Measurements from ENCODE around the gene ATF7IP2.

DNA sequence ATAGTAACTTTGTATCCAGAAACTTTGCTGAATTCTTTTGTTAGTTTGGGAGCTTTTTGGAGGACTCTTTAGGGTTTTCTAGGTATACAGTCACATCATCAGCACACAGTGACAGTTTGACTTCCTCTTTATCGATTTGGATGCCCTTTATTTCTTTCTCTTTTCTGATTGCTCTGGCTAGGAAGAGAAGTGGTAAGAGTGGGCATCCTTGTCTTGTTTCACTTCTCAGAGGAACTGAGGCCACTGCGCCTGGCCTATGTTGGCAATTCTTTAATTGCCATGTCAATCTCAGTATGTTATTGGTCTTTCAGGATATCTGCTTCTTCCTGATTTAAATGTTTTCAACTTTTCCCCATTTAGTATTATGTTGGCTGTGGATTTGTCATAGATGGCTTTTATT lies 24.6 kb downstream of the ATF7IP2 start:
- TF ChIP-seq, protein P1, sequence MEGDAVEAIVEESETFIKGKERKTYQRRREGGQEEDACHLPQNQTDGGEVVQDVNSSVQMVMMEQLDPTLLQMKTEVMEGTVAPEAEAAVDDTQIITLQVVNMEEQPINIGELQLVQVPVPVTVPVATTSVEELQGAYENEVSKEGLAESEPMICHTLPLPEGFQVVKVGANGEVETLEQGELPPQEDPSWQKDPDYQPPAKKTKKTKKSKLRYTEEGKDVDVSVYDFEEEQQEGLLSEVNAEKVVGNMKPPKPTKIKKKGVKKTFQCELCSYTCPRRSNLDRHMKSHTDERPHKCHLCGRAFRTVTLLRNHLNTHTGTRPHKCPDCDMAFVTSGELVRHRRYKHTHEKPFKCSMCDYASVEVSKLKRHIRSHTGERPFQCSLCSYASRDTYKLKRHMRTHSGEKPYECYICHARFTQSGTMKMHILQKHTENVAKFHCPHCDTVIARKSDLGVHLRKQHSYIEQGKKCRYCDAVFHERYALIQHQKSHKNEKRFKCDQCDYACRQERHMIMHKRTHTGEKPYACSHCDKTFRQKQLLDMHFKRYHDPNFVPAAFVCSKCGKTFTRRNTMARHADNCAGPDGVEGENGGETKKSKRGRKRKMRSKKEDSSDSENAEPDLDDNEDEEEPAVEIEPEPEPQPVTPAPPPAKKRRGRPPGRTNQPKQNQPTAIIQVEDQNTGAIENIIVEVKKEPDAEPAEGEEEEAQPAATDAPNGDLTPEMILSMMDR (IDR thresholded peaks at IDR 0.05; ENCODE audit: insufficient read depth, low read length, poor library complexity, severe bottlenecking) = no peak
- TF ChIP-seq EZH2phosphoT487 (conservative IDR thresholded peaks at IDR 0.05; ENCODE audit: low read length) = no peak

All from SU-DHL-6 (cell line).